Measurements from ENCODE around the gene ERBB4.

The ERBB4 gene

GRCh38 chr2:211982162-211982561 lies 556.4 kb downstream of the ERBB4 start:
- no peaks in the 10 kb centered on the region for H3K36me3 ChIP-seq (replicated peaks; ENCODE audit: insufficient read depth, low read length)
- H4K20me1 ChIP-seq (ENCODE audit: insufficient read depth, low read length) = no peaks in the 10 kb centered on the region
- H3K27me3 ChIP-seq (replicated peaks; ENCODE audit: insufficient read depth, low read length) = no peaks in the 10 kb centered on the region
- H3K9ac ChIP-seq (ENCODE audit: low read length) = no peak overlapping the region
- H3K4me1 ChIP-seq (ENCODE audit: low read length) = no peaks in the 10 kb centered on the region
- no peak overlapping the region for H3K4me2 ChIP-seq (ENCODE audit: low read depth, low read length)
- H3F3A ChIP-seq (ENCODE audit: insufficient read depth, low read length) = no peaks in the 10 kb centered on the region
- no peak overlapping the region for H3K4me3 ChIP-seq (ENCODE audit: low read length)
- no peak for DNase-seq
- TF ChIP-seq EZH2 (optimal IDR thresholded peaks at IDR 0.05; ENCODE audit: low read depth, low read length) (no peak), EZH2phosphoT487 (IDR thresholded peaks at IDR 0.05; ENCODE audit: low read length) (no peak), CTCF (IDR thresholded peaks at IDR 0.05; ENCODE audit: low read length) (no peak)
- no peak overlapping the region for H3K27ac ChIP-seq (ENCODE audit: low read length)
- H2AFZ ChIP-seq (ENCODE audit: low read length) = no peak overlapping the region
- H3K9me2 ChIP-seq (replicated peaks; ENCODE audit: insufficient read depth, low read length) = no peaks in the 10 kb centered on the region
- H3K9me3 ChIP-seq (replicated peaks; ENCODE audit: insufficient read depth, low read length) = no peaks in the 10 kb centered on the region
- no peaks in the 10 kb centered on the region for H3K79me2 ChIP-seq (ENCODE audit: low read length)

GRCh38 chr2:211981451-211981850 lies 557.2 kb downstream of the ERBB4 start:
- H3K4me3 ChIP-seq (ENCODE audit: low read length) = no peak overlapping the region
- H3K79me2 ChIP-seq (ENCODE audit: low read length) = no peaks in the 10 kb centered on the region
- H3K4me1 ChIP-seq (ENCODE audit: low read length) = no peaks in the 10 kb centered on the region
- no peak overlapping the region for H3K9ac ChIP-seq (ENCODE audit: low read length)
- no peaks in the 10 kb centered on the region for H3K27me3 ChIP-seq (replicated peaks; ENCODE audit: insufficient read depth, low read length)
- no peaks in the 10 kb centered on the region for H4K20me1 ChIP-seq (ENCODE audit: insufficient read depth, low read length)
- no peak overlapping the region for H2AFZ ChIP-seq (ENCODE audit: low read length)
- H3K9me2 ChIP-seq (replicated peaks; ENCODE audit: insufficient read depth, low read length) = no peaks in the 10 kb centered on the region
- TF ChIP-seq EZH2phosphoT487 (IDR thresholded peaks at IDR 0.05; ENCODE audit: low read length) (no peak), CTCF (IDR thresholded peaks at IDR 0.05; ENCODE audit: low read length) (no peak), EZH2 (optimal IDR thresholded peaks at IDR 0.05; ENCODE audit: low read depth, low read length) (no peak)
- H3K9me3 ChIP-seq (replicated peaks; ENCODE audit: insufficient read depth, low read length) = no peaks in the 10 kb centered on the region
- no peak overlapping the region for H3K27ac ChIP-seq (ENCODE audit: low read length)
- H3K4me2 ChIP-seq (ENCODE audit: low read depth, low read length) = no peak overlapping the region
- no peaks in the 10 kb centered on the region for H3K36me3 ChIP-seq (replicated peaks; ENCODE audit: insufficient read depth, low read length)
- H3F3A ChIP-seq (ENCODE audit: insufficient read depth, low read length) = no peaks in the 10 kb centered on the region
- no peak for DNase-seq

- H3K79me2 ChIP-seq (ENCODE audit: low read length) = no peaks in the 10 kb centered on the region
- TF ChIP-seq EZH2 (optimal IDR thresholded peaks at IDR 0.05; ENCODE audit: low read depth, low read length) = no peak
- TF ChIP-seq CTCF (IDR thresholded peaks at IDR 0.05; ENCODE audit: low read length) = no peak
- no peak for TF ChIP-seq EZH2phosphoT487 (IDR thresholded peaks at IDR 0.05; ENCODE audit: low read length)
- H3K4me2 ChIP-seq (ENCODE audit: low read depth, low read length) = no peak overlapping the region
- no peak for DNase-seq
- no peaks in the 10 kb centered on the region for H3F3A ChIP-seq (ENCODE audit: insufficient read depth, low read length)
- no peaks in the 10 kb centered on the region for H4K20me1 ChIP-seq (ENCODE audit: insufficient read depth, low read length)
- H3K4me3 ChIP-seq (ENCODE audit: low read length) = no peak overlapping the region
- H3K36me3 ChIP-seq (replicated peaks; ENCODE audit: insufficient read depth, low read length) = no peaks in the 10 kb centered on the region
- no peaks in the 10 kb centered on the region for H3K27me3 ChIP-seq (replicated peaks; ENCODE audit: insufficient read depth, low read length)
- H3K9me3 ChIP-seq (replicated peaks; ENCODE audit: insufficient read depth, low read length) = no peaks in the 10 kb centered on the region
- no peak overlapping the region for H3K9ac ChIP-seq (ENCODE audit: low read length)
- H3K9me2 ChIP-seq (replicated peaks; ENCODE audit: insufficient read depth, low read length) = no peaks in the 10 kb centered on the region
- no peaks in the 10 kb centered on the region for H3K4me1 ChIP-seq (ENCODE audit: low read length)
- no peak overlapping the region for H3K27ac ChIP-seq (ENCODE audit: low read length)
- H2AFZ ChIP-seq (ENCODE audit: low read length) = no peak overlapping the region
These were observed 562.5 kb downstream of the ERBB4 start for GRCh38 chr2:211976076-211976475.

All from MM.1S (cell line).